Upper lobe of left lung (tissue), 4 donors: ENCODE measurements around the gene PHC1.

Experiments used
- CTCF ChIP-seq, 6 experiments: fragments of 450-650 bp in 4 of 6; fragments of 200-600 bp in 2 of 6; sonication (generic) in 2 of 6; IDR thresholded peaks; one replicate each; pipeline ENCODE4 v1.5.1; 2016 to 2019; ENCODE audit warnings: antibody characterized with exemption in 6 of 6
- EP300 ChIP-seq, 4 donors: sonication (generic); formaldehyde crosslinking; IDR thresholded peaks; one replicate each; pipeline ENCODE4 v1.5.1; 2017; ENCODE audit warnings: antibody characterized with exemption in 4 of 4, control low read depth in 2 of 4

- TF ChIP-seq EP300 (IDR thresholded peaks at IDR 0.05) (no peak), CTCF (IDR thresholded peaks at IDR 0.05) (no peak)
Measured at GRCh38 chr12:8871068-8871467, 43.2 kb upstream of the PHC1 start.
